ENCODE results near the gene AUP1.

Gene AUP1

DNA sequence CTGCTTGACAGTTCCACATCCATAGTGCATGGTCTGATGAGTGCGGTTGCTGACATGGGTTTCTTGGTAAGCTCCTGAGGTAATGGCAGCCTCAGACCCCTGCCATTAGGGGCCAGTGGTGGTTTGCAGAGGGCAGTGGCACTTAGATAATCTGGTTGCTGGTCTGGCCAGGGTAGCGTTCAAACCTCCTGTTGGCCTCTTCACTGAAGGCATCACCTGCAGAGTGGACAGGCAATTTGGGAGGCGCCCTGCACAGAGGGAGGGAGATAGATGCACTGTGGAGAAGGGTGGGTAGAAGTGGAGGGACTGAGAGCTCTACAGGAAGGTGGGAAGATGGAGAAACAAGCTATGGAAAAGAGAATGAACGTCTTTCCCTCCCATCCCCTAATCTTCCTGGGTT lies 4.0 kb upstream of the AUP1 start:
- no peak for DNase-seq

DNA sequence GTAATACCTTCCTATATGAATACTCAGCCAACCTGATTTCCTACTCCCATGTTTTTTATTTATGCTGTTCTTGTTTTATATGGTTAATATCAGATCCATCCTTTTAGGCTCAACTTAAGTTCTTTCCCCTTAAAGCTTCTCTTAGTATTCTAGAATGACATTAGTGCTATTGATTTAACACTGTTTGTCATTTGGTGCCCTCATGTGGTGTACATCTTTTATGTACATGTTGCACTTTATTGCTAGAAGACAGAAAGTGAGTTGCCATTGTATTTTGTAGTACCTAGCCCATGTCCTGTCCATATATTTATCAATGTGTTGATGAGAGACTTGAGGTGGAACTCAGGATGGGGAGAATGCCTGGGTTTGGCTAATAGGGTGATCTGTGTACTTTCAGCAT lies 2.7 kb upstream of the AUP1 start:
- DNase-seq: no peak

DNA sequence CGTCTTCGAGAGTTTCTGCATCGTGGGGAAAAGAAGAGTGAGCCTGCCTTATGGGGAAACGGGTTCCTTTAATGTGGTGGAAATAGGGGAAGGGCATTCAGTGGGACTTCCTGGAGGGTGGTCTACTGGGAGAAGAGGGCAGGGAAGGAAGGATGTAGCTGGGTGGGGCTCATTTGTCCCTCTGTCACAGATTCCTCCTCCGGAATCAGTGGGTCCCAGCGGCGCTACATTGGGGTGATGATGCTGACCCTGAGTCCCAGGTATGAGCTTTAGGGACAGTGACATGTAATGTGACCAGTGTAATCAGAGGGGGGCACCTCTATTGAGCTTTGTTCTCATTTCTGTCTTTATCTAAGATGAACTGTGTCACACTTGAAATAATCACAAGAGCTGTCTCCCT lies 2.2 kb upstream of the AUP1 start:
- DNase-seq: no peak

DNA sequence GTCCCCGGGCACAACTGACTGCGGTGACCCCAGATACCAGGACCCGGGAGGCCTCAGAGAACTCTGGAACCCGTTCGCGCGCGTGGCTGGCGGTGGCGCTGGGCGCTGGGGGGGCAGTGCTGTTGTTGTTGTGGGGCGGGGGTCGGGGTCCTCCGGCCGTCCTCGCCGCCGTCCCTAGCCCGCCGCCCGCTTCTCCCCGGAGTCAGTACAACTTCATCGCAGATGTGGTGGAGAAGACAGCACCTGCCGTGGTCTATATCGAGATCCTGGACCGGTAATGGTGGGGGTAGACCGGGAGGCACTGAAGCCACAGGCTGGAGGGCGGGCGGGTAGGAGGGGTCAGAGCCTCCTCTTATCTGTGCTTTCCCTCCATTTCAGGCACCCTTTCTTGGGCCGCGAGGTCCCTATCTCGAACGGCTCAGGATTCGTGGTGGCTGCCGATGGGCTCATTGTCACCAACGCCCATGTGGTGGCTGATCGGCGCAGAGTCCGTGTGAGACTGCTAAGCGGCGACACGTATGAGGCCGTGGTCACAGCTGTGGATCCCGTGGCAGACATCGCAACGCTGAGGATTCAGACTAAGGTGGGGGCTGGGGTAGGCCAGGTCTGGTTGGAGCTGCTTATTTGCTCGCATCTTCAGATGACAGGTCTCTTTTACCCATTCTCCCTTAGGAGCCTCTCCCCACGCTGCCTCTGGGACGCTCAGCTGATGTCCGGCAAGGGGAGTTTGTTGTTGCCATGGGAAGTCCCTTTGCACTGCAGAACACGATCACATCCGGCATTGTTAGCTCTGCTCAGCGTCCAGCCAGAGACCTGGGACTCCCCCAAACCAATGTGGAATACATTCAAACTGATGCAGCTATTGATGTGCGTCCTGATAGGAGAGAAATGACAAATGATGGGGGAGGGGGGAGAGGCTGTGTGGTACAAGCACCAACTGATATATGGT lies 1.0 kb upstream of the AUP1 start:
- peak; percentile 27 to 42 for DNase-seq

DNA sequence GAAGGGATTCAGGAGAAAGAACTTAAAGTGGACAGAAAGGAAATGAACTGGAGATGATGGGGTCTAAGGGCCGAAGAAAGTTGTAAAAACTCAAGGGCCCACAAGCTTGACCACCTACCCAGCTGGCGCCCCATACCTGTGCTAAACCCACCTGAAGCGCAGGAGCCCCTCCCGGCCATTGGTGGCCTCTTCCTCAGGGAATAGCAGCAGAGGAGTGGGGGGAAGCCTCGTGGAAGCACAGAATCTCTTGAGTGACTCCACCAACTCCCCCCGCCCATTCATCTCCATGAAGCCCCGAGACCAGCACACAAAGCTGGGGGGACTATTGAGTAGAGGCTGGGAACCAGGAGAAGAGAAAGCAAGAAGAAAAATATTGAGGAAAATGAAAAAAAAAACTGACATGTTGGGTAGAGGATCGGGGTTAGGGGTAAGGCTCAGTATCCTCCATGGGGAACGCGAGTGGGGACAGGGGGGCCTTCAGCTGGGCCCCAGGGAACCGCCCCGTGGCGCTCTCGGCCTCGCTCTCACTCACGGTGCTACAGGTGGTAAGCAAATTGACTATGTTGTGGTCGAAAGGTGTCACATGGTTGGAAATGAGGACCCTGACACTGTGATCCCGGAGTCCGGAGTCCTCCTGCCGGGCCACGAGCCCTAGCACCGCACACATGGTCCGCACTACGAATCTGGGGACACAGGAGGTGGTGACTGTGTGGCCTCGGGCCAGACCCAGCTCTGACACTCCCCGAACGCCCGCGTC lies 728 bp downstream of the AUP1 start:
- DNase-seq: peak in 1 of 2 experiments; percentile 23

DNA sequence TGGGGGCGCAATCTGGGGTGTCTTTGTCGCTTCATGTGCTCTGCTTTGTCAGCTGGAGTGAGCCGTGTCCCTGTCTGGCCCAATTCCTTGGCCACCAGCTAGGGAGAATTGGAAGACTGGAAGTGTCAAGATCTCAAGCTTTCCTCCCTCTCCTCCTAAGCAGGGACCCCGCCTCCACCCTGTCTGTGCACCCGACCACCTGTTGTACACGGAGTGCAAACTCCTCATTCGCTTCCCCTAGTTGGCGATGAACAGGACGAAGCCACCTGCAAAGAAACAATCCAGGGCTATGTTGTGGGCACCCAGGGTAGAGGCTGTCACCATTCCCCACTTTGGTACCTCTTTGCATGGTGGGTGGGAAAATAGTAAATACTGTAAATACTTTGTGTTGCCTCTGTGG lies 1.8 kb downstream of the AUP1 start:
- no peak for DNase-seq

DNA sequence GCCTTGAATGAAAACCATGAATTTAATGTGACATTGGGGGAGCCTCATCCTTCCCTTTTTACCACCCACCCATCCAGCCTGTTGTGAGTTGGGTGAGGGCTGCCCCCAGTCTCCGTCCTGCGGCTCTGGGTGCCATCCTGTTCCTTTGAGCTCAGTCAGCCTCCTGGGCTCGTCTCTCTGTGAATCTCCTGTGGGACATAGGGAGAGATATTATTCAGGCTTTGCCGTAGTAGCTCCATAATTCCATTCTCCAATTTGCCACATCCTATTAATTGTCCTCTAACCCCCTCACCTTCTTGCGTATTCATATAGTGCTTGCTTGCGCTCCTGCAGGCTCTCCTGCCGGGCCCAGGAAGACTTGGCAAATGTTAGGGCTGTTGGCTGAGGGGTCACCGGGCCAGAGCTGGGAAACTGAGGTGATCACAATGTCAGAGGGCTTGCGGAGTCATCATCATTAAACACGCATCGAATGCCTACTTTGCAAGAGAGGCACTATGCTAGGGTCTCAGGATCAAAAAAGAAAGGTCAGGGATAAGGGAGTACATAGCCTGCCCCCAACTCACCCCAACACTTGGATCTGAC lies 2.8 kb downstream of the AUP1 start:
- no peak for DNase-seq

DNA sequence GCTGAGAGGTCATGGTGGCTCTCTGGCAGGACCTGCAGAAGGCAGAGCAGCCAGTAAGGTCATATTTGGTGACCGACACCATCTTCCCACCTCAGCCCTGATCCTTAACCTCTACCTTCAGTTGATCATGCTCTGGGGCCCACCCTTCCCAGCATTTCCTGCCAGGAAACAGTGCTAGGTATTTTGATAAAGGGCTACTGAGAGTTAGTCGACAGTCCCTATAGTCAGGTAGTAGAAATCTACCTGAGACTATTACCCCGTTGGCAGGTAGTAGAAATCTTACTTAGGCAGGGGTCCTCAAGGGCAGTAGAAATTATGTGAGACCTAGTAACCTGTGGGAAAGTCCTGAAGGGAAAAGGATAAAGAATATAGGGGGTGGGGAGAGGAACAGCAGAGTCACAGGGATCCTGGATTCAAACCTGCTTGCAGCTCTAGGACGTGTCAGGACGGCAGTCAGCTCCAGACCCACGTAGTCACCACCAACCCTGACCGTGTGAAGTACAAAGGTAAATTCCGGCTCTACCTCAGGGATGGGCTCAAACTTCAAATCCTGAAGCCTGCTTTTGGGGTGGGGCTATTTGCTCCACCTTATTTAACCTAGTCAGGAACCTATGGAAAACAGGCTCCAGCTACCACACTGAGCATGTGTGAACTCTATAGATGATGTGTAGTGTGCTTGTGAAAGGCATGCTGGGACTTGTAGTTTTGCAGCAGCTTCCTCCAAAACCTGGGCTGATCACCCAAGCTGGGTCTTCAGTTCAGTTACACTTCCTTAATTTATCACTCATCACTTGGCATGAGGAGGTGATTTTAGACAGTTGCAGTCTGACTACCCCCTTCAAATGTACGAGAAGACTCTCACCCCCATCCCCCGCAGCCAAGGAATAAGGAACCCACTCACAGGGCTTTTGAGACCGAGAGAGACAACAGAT lies 3.5 kb downstream of the AUP1 start, which contains the start of gene DQX1:
DQX1 (minus strand) TSS at position 515 of the 932 bp plus-strand sequence; CDS start at position 13, 502 bp downstream.
- DNase-seq: no peak

DNA sequence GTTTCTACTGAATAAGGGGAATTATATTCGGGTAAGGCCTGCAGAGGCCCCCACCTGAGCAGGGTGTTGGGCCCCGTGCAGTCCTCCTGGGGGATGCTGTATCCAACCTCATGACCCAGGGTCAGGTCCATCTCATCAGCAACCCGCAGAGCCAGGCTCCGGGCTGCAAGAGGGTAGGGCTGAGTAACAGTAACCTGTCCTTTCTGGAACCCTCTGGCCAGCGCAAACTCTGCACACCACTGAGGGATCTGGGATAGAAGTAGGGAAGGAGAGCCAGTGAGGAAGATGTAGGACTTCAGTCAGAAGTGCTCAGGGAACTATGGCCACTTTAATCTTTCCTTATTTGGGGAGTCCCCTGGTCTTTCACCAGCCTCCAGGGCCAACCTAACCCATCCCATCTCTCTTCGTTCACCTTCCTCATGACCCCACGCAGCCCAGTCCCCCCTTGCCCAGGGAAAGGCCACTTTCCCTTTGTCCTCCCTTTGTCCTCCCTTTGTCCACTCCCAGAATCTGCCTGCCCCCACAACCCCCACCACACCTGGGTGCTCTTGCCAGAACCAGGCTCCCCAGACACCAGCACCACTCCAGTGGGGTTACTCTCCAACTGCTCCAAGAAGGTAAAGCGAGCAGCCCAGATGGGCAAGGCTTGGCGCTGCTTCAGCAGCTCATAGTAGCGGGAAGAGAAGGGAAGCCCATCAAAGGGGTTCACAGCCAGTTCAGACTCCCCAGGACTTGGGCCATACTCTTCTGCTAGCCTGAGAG lies 4.4 kb downstream of the AUP1 start:
- DNase-seq: no peak

DNA sequence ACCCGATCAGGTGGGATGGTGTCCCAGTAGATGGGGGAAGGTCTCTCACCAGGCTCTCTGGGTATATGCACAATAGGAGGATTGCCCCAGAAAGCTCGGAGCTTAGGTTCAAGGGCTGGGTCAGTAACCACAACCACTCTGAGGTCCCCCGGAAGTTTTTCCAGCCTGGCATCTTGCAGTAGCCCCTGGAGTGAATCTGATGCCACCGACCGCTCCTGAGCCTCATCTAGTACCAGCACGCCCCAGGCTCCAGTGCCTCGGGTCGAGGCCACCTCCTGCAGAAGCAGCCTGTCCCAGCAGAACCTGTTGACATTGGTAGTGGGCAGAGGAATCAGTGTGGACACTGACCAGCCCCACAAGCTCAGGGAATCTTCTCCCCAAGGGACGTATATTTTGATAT lies 5.5 kb downstream of the AUP1 start:
- no peak for DNase-seq

DNA sequence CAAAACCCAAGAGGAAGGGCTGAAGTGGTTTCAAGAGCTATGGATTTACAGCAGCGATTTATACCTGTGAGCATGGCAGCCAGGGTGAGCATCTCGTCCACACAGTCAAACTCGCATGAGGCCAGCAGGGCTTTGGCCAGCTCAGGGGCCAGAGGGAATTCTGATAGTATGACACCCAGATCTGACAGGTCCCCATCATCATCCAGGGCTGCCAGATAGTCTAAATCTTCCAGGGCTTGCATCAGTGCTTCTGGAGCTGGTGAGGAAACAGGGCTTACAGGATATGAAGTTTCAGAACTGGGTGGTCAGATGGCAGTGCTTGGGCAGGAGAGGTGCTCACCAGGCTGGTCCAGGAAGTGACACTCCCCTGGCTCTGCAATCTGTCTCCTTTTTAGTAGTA lies 7.0 kb downstream of the AUP1 start:
- DNase-seq: no peak

DNA sequence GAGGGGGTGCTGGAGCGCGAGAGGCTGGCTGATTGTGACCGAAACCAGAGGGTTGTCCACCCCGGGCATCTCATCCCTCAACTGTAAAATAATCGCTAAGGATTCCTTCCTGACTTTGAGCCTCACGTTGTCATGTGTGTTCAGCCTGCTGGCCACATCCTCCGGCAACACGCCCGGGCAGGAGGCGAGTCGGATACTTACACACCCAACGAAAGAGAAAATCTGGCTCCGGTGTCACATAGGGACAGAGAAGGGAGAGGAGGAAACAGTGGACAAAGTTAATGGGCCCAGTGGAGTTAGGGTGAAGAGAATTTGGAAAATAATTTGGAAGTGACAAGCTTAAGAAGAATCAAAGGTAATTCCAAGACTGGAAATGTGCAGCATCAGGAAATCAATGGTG lies 12.9 kb downstream of the AUP1 start:
- no peak for DNase-seq

DNA sequence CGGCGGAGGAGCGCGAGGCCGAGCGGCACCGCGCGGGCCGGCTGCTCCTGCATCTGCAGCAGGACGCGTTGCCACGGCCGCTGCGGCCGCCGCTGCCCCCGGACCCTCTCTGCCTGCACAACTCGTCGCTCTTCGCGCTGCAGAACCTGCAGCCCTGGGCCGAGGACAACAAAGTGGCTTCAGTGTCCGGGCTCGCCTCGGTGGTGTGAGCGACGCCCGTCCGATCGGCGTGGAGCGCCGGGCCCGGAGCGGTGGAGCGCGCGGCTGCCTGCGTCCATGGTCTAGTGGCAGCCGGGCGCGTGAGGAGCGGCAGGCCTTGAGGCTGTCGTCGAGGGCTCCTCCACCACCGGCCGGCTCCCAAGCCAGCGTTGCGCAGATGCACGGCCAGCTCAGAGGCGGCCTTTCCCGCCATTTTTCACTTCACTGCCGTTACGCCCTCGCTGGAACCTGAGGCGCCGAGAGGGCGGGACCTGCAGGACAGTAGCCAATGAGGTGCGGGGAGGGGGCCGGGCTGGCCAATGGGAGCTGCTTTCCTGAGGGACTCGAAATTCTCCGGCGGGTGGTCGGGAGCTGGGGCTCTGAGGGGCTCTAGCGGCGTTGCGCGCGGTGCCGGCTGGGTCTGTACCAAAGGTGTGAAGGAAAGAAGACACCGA lies 13.4 kb downstream of the AUP1 start:
- peak; percentile 77 to 79 for DNase-seq

DNA sequence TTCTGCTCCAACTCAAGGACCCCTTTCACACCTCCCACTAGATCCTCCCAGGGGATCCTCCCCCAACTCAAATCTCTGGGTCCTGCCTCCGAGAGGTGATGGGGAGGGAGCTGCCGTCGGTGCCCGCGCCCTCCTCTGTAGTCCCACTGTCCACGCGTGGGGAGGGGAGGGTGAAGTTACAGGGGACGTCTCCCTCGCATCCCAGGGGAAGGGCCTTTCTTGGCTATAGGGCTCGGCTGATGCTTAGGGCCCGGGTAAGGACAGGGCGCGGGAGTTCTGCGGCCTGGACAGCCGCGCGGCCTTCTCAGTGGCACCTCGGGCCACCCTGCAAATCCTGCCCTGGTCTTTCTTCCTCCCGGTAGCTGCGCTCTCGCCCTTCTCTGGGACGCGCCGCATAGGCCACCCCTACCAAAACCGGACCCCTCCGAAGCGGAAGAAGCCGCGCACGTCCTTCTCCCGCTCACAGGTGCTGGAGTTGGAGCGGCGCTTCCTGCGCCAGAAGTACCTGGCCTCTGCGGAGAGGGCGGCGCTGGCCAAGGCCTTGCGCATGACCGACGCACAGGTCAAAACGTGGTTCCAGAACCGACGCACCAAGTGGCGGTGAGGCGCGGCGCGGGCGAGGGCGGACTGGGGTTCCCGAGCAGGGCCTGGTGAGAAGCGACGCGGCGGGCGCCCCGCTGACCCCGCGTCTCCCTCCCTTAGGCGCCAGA lies 14.1 kb downstream of the AUP1 start:
- no peak for DNase-seq

DNA sequence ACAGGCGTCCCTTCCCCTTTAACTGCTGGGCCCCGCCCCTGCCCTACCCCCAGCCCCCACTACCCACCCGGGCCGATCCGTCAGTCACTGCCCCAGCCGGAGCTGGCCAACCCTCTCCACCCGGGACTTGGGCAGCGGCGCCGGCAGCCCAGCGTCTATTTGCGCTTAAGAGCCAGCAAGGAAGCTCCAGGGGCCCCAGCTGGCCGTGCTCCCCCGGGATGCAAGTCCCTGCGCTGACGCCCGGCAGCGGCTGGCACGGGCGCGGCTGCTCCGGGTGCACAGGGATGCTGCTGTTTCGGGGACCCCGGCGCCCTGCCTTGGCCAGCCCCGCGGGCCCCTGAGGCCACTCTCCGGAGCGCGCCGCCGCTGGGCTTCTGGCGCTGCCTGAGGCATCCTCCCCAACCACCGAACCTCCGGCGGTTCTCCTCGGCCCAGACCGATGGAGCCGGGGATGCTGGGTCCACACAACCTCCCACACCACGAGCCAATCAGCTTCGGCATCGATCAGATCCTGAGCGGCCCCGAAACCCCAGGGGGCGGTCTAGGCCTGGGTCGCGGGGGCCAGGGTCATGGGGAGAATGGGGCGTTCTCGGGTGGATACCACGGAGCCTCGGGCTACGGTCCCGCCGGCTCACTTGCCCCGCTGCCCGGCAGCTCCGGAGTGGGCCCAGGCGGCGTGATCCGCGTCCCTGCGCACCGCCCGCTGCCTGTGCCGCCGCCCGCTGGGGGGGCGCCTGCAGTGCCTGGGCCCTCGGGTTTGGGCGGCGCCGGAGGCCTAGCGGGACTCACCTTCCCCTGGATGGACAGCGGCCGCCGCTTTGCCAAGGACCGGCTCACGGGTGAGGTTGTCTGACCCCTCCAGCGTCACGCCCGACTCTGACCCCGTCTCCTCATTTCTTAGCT lies 14.9 kb downstream of the AUP1 start, which contains the start of gene TLX2:
TLX2 (plus strand) TSS at position 83 of the 903 bp plus-strand sequence; CDS start at position 440, 357 bp downstream.
- DNase-seq: no peak

DNA sequence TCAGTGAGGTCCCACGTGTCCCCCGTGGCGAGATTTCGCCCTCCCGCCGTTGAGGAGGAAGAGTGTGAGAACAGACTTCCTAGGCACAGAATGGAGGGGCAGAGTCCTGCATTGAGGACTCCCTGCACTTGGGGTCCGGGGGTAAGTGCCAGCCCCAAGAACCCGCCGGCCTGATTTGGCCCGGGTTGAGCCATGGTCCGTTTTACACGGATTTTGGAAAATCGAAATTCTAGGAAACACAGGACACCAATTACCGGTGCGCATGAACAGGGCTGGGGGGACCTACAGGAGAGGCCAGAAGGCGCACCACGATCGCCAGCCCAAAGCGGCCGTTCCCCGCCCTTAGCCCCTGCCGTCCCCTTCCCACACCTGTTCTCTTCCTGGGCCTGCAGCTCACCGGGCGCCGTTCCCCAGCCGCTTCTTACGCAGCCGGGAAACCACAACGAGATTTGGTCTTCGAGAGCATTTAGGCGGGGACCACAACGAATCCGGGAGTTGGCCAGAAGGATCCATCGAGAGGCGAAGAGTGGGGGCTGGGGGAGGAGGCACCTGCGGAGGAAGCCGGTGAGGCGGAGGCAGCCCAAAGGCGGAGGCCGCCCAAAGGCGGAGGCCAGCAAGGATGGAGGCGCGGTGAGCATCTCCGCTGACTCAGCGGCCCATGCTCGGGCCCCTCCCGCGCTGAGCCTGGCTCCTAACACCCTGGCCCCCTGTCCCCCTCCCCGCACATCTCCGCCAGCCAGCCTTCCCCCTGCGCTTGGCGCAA lies 15.7 kb downstream of the AUP1 start:
- DNase-seq: peak; percentile 24 to 25

DNA sequence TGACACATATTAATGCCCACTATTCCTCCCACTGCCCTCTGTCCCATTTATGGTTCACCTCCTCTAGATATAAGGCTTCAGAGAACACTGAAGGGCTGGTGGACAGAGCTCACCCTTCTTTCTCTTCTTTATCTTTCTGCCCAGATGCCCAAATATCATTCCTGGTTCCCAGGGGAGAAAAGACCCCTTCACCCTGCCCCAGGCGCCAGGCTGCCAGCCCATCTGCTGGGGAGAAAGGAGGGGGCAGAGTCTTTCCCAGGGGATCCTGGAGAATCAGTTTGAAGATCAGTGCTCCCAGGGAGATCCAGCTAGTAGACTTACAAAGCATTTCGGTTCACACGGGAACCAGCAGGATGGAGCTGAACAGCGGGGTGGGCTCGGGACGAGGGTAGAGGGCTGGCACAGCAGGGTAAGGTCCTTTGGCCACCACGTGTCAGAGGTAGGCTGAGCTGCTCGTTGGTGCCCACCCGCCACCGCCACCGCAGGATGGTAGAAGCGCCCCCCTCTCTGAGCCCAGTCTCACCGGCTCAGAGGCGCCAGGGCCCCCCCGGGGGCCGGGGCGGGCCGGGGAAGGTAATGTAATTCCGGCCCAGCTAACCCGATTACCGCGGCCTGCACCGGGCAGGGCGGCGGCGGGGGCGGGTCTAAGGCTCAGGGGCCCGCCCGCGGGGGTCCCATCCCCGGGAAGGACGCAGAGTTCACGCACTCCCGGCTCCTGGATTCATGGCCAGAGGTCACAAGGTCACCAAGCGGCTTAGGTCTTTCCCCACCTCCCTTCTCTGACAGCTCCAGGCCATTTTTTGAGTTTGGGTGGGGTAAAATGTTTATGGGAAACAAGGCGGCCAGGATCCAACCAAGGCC lies 16.5 kb downstream of the AUP1 start:
- no peak for DNase-seq

Measured in stimulated activated CD4-positive, alpha-beta T cell treated with anti-CD3 and anti-CD28 coated beads, Interleukin-4, amount 100 ng/mL, for 4 hours (primary cell).